ENCODE results near the gene GABRG2. TPM values are rescaled to one million over a fixed set of nuclear protein-coding genes. Genes with fewer than 3 reads are reported as not detected.
"Not testable (repeated sequence)": the region's sequence is repeated elsewhere in the genome, so short reads cannot be mapped to it uniquely, and the experiment has no call there.

The GABRG2 gene
- total RNA-seq, 1 donor from 2014 or later, result 0.24 TPM

GRCh38 chr5:162052676-162053075, 14.9 kb upstream of the GABRG2 start:
- Mint-ChIP-seq H3K9me3 (no peaks in the 10 kb centered on the region), H3K4me3 (no peak overlapping the region), H3K27me3 (no peaks in the 10 kb centered on the region), H3K4me1 (ENCODE audit: unreplicated experiment) (no peaks in the 10 kb centered on the region), H3K27ac (no peak overlapping the region), H3K36me3 (no peaks in the 10 kb centered on the region)
- TF ChIP-seq CTCF (conservative IDR thresholded peaks at IDR 0.05), result no peak
- no peak for DNase-seq (ENCODE audit: extremely low spot score, unreplicated experiment)

GRCh38 chr5:162055095-162055494, 12.5 kb upstream of the GABRG2 start:
- not testable (repeated sequence) for H3K36me3 Mint-ChIP-seq; H3K4me1 Mint-ChIP-seq (ENCODE audit: unreplicated experiment); H3K27ac Mint-ChIP-seq; H3K9me3 Mint-ChIP-seq; H3K4me3 Mint-ChIP-seq; DNase-seq (ENCODE audit: extremely low spot score, unreplicated experiment); H3K27me3 Mint-ChIP-seq

- no peaks in the 10 kb centered on the region for H3K36me3 Mint-ChIP-seq
- H3K4me3 Mint-ChIP-seq, result peak overlapping the region; percentile 51
- no peaks in the 10 kb centered on the region for H3K4me1 Mint-ChIP-seq (ENCODE audit: unreplicated experiment)
- H3K9me3 Mint-ChIP-seq, result peaks cover 4% of the 10 kb centered on the region
- H3K27ac Mint-ChIP-seq, result no peak overlapping the region
- DNase-seq (ENCODE audit: extremely low spot score, unreplicated experiment), result no peak
- H3K27me3 Mint-ChIP-seq, result peaks cover 28% of the 10 kb centered on the region
- TF ChIP-seq CTCF (conservative IDR thresholded peaks at IDR 0.05), result no peak
Observed at GRCh38 chr5:162067162-162067561, 411 bp upstream of the GABRG2 start.

- TF ChIP-seq CTCF (conservative IDR thresholded peaks at IDR 0.05), result no peak
- Mint-ChIP-seq H3K36me3 (no peaks in the 10 kb centered on the region), H3K4me1 (ENCODE audit: unreplicated experiment) (no peaks in the 10 kb centered on the region), H3K27me3 (peaks cover 28% of the 10 kb centered on the region), H3K9me3 (peaks cover 4% of the 10 kb centered on the region), H3K27ac (no peak overlapping the region), H3K4me3 (no peak overlapping the region)
- peak; percentile 78 for DNase-seq (ENCODE audit: extremely low spot score, unreplicated experiment)
Observed at GRCh38 chr5:162068412-162068811, 839 bp downstream of the GABRG2 start.

- no peak overlapping the region for H3K27ac Mint-ChIP-seq
- peaks cover 28% of the 10 kb centered on the region for H3K27me3 Mint-ChIP-seq
- TF ChIP-seq CTCF (conservative IDR thresholded peaks at IDR 0.05), result no peak
- H3K36me3 Mint-ChIP-seq, result no peaks in the 10 kb centered on the region
- no peak overlapping the region for H3K4me3 Mint-ChIP-seq
- H3K9me3 Mint-ChIP-seq, result peaks cover 4% of the 10 kb centered on the region
- DNase-seq (ENCODE audit: extremely low spot score, unreplicated experiment), result no peak
- no peaks in the 10 kb centered on the region for H3K4me1 Mint-ChIP-seq (ENCODE audit: unreplicated experiment)
Observed at GRCh38 chr5:162068936-162069335, 1.4 kb downstream of the GABRG2 start.

- DNase-seq (ENCODE audit: extremely low spot score, unreplicated experiment), result no peak
- Mint-ChIP-seq H3K4me1 (ENCODE audit: unreplicated experiment) (no peaks in the 10 kb centered on the region), H3K27ac (no peak overlapping the region), H3K27me3 (no peaks in the 10 kb centered on the region), H3K9me3 (no peaks in the 10 kb centered on the region), H3K36me3 (no peaks in the 10 kb centered on the region), H3K4me3 (no peak overlapping the region)
- no peak for TF ChIP-seq CTCF (conservative IDR thresholded peaks at IDR 0.05)
Observed at GRCh38 chr5:162078805-162079204, 11.2 kb downstream of the GABRG2 start.
